Suprapubic skin (tissue), 4 donors: ENCODE measurements around the gene ALCAM. TPM values are rescaled to one million over a fixed set of nuclear protein-coding genes. Genes with fewer than 3 reads are reported as not detected.

Experiments
- DNase-seq, 2 donors: peaks; one replicate each; pipeline ENCODE4 v3.0.0-alpha.2; 2019; ENCODE audit warnings: low spot score in 2 of 2
- H3K27ac ChIP-seq: fragments of 200-600 bp; sonication (generic); one replicate; pipeline ENCODE4 v1.5.1; 2019
- H3K27me3 ChIP-seq: fragments of 200-600 bp; sonication (generic); one replicate; pipeline ENCODE4 v1.5.1; 2019
- H3K36me3 ChIP-seq: fragments of 200-600 bp; sonication (generic); one replicate; pipeline ENCODE4 v1.5.1; 2019
- H3K4me1 ChIP-seq: fragments of 200-600 bp; sonication (generic); one replicate; pipeline ENCODE4 v1.5.1; 2019
- H3K4me3 ChIP-seq: fragments of 200-600 bp; sonication (generic); one replicate; pipeline ENCODE4 v1.5.1; 2019; ENCODE audit warnings: mild to moderate bottlenecking
- H3K9me3 ChIP-seq: fragments of 200-600 bp; sonication (generic); one replicate; pipeline ENCODE4 v1.5.1; 2019
- EP300 ChIP-seq: sonication (generic); formaldehyde crosslinking; IDR thresholded peaks from one replicate; pipeline ENCODE4 v1.6.1; 2017; ENCODE audit warnings: antibody characterized with exemption
- POLR2A ChIP-seq, 2 donors: fragments of 450-650 bp; IDR thresholded peaks; one replicate each; pipeline ENCODE4 v1.6.1; 2017; ENCODE audit warnings: antibody characterized with exemption in 2 of 2, mild to moderate bottlenecking in 2 of 2, moderate library complexity in 2 of 2
- POLR2AphosphoS5 ChIP-seq, 3 donors: sonication (generic); formaldehyde crosslinking; IDR thresholded peaks; one replicate each; pipeline ENCODE4 v1.6.1; 2017; ENCODE audit warnings: antibody characterized with exemption in 3 of 3
- WGBS: methylation state at CpG from one replicate; pipeline ENCODE4 v1.1.5; 2018; 5-methylcytosine and 5-hydroxymethylcytosine counted together
- total RNA-seq, 4 donors: library from RNA; depleted of rRNA; stranded (reverse); fragments of >200 nt; gene quantifications; one replicate each; pipeline ENCODE4 v1.1.0, GENCODE V29; 2016
- TF ChIP-seq, protein P1 (sequence below), 2 donors: fragments of 200-600 bp in 1 of 2; fragments of 450-650 bp in 1 of 2; sonication (generic) in 1 of 2; IDR thresholded peaks; one replicate each; pipeline ENCODE4 v1.5.1; 2016 to 2019; ENCODE audit warnings: antibody characterized with exemption in 2 of 2, mild to moderate bottlenecking in 1 of 2, moderate library complexity in 1 of 2

ALCAM gene
- total RNA-seq, 4 donors from 2014 or later = 27.6 to 65.5 (median 42.1) TPM

DNA sequence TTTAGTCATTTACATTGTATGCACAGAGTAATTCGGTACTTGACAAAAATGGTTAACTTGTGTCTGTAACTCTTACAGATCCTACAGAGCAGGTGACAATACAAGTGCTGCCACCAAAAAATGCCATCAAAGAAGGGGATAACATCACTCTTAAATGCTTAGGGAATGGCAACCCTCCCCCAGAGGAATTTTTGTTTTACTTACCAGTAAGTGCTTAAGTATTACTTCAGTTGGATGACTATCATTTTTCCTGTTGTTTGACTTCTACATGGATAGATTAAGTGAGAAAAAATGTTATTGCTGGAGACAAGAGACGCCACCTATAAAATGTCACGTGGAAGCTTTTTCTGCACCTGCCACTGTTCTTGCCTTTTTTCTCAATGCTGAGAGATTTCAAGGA is 173.2 kb downstream of the ALCAM start:
- Histone ChIP-seq H3K27me3 (no peaks in the 10 kb centered on the region), H3K36me3 (peaks cover 16% of the 10 kb centered on the region), H3K9me3 (no peaks in the 10 kb centered on the region), H3K4me3 (no peak overlapping the region), H3K27ac (no peak overlapping the region), H3K4me1 (no peaks in the 10 kb centered on the region)
- TF ChIP-seq POLR2A (IDR thresholded peaks at IDR 0.05) (no peak), POLR2AphosphoS5 (IDR thresholded peaks at IDR 0.05) (no peak), EP300 (no peak)
- TF ChIP-seq, protein P1, sequence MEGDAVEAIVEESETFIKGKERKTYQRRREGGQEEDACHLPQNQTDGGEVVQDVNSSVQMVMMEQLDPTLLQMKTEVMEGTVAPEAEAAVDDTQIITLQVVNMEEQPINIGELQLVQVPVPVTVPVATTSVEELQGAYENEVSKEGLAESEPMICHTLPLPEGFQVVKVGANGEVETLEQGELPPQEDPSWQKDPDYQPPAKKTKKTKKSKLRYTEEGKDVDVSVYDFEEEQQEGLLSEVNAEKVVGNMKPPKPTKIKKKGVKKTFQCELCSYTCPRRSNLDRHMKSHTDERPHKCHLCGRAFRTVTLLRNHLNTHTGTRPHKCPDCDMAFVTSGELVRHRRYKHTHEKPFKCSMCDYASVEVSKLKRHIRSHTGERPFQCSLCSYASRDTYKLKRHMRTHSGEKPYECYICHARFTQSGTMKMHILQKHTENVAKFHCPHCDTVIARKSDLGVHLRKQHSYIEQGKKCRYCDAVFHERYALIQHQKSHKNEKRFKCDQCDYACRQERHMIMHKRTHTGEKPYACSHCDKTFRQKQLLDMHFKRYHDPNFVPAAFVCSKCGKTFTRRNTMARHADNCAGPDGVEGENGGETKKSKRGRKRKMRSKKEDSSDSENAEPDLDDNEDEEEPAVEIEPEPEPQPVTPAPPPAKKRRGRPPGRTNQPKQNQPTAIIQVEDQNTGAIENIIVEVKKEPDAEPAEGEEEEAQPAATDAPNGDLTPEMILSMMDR (IDR thresholded peaks at IDR 0.05) = no peak
- 97% methylated on average over 3 of the region's 3 CpGs for WGBS
- no peak for DNase-seq

DNA sequence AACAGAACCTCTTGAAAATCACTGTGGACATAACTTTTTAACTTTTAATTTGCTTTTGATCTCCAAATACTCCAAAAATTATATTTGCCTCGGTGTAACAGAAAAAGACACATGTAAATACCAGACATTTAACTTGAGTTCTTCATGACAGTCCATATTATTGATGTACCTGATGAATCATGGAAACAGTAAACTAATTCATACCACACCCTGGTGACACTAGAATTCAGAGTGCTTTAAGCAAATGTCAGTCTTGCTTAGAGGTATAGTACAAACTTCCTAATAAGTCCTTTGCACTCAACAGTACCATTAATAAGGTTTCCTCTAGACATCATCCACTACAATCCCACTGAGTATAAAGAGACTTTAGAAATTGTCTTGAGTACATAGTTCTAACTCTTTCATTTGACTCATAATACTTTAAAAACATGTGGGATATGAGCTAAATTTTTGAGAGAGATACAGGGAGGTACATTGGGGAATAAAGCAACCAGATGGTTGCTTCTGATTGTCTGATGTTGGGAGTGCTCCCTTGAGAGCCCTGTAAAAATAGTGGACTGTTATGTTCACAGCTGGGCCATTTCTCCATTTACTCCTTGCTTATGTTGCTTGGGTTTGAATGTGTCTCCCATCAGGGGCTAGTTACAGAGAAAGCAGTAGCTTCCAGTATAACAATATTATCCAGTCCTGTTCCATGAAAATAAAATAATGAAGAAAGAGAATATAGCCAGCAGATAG is 175.7 kb downstream of the ALCAM start:
- no peak for DNase-seq
- TF ChIP-seq EP300 (no peak), POLR2AphosphoS5 (IDR thresholded peaks at IDR 0.05) (no peak)
- H3K27ac ChIP-seq = no peak overlapping the region
- 89% methylated on average over 1 of the region's 1 CpG for WGBS
- no peak overlapping the region for H3K4me3 ChIP-seq
- peaks cover 16% of the 10 kb centered on the region for H3K36me3 ChIP-seq
- no peaks in the 10 kb centered on the region for H3K27me3 ChIP-seq
- no peaks in the 10 kb centered on the region for H3K9me3 ChIP-seq
- no peaks in the 10 kb centered on the region for H3K4me1 ChIP-seq

DNA sequence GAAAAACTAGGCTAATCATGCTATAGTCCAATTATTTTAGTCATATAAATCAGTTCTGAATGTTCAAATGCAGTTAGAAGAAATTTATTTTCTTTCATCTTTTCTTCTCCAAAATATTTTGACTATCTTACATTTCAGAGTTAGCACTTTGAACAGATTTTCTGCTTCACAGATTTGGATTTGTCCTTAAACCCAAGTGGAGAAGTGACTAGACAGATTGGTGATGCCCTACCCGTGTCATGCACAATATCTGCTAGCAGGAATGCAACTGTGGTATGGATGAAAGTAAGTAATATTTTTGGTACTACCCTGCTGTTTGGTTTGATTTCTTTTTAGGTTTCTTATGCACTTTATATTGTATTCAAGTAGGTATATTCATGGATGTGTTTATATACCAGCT is 178.3 kb downstream of the ALCAM start:
- WGBS = 94% methylated on average over 1 of the region's 1 CpG
- no peak overlapping the region for H3K4me3 ChIP-seq
- no peak for TF ChIP-seq POLR2AphosphoS5 (IDR thresholded peaks at IDR 0.05)
- TF ChIP-seq EP300 = no peak
- no peaks in the 10 kb centered on the region for H3K4me1 ChIP-seq
- DNase-seq = no peak
- H3K27ac ChIP-seq = no peak overlapping the region
- H3K9me3 ChIP-seq = no peaks in the 10 kb centered on the region
- H3K36me3 ChIP-seq = peaks cover 16% of the 10 kb centered on the region
- no peaks in the 10 kb centered on the region for H3K27me3 ChIP-seq

DNA sequence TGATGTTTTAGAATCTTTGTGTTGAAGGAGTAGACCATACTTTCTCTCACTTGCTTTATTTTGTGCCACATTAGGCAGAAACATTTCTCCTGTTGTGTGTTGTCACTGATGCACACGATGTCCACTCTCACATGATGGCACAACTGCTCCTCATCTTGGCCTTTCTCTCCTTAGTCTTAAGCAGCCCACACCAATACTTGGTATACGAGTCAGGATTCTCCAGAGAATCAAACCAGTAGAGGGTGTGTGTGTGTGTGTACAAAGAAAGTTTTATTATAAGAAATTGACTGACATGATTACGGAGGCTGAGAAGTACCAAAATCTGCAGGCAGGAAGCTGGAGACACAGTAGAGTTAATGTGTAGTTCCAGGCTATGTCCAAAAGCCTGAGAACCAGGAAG is 187.1 kb downstream of the ALCAM start:
- H3K27me3 ChIP-seq = no peaks in the 10 kb centered on the region
- no peaks in the 10 kb centered on the region for H3K9me3 ChIP-seq
- H3K4me3 ChIP-seq = no peak overlapping the region
- H3K36me3 ChIP-seq = peaks cover 8% of the 10 kb centered on the region
- 93% methylated on average over 3 of the region's 3 CpGs for WGBS
- H3K27ac ChIP-seq = no peak overlapping the region
- H3K4me1 ChIP-seq = no peaks in the 10 kb centered on the region
- no peak for DNase-seq
- TF ChIP-seq POLR2A (IDR thresholded peaks at IDR 0.05) (no peak), EP300 (no peak), POLR2AphosphoS5 (IDR thresholded peaks at IDR 0.05) (no peak)
- TF ChIP-seq, protein P1 (IDR thresholded peaks at IDR 0.05) = no peak

DNA sequence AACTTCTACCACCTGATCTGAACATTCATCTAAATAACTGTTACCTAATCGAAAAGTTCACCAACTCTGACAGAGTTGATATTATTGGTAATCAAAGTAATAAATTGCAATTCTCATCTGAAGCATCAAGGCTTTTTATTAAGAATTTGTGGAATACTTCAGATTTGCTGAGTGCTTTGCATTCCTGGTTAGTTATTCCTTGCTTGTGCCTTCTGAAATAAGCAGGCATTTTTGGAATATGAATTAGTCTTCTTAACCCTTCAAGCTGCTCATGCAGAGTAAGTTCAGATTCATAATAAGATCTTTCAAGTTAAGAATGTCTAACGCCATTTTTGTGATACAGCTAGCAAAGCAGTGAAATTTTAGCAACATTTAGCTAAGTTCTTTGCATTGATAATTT is 188.5 kb downstream of the ALCAM start:
- DNase-seq = no peak
- TF ChIP-seq EP300 = no peak
- TF ChIP-seq, protein P1 (IDR thresholded peaks at IDR 0.05) = no peak
- no peak for TF ChIP-seq POLR2A (IDR thresholded peaks at IDR 0.05)
- TF ChIP-seq POLR2AphosphoS5 (IDR thresholded peaks at IDR 0.05) = no peak
- Histone ChIP-seq H3K27me3 (no peaks in the 10 kb centered on the region), H3K36me3 (peaks cover 8% of the 10 kb centered on the region), H3K9me3 (no peaks in the 10 kb centered on the region), H3K4me3 (no peak overlapping the region), H3K4me1 (no peaks in the 10 kb centered on the region), H3K27ac (no peak overlapping the region)
- 86% methylated on average over 2 of the region's 2 CpGs for WGBS

DNA sequence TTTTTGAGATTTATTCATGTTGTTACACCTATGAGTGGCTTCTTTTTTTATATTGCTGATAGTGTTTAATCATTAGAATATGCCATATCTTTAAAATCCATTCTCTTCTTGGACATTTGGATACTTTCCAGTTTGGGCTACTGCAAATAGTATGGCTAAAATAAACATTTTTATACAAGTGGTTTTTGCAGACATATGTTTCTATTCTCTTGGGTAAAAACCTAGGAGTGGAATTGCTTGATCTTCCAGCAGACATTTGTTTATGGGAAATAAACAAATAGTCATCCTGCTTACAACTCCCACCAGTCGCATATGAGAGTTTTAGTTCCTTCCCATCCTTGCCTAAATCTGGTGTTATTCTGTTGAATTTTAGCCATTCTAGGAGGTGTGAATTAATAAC is 193.1 kb downstream of the ALCAM start:
- no peak overlapping the region for H3K4me3 ChIP-seq
- no peaks in the 10 kb centered on the region for H3K9me3 ChIP-seq
- no peak for DNase-seq
- 96% methylated on average over 1 of the region's 1 CpG for WGBS
- no peaks in the 10 kb centered on the region for H3K4me1 ChIP-seq
- TF ChIP-seq POLR2AphosphoS5 (IDR thresholded peaks at IDR 0.05) = no peak
- TF ChIP-seq, protein P1 (IDR thresholded peaks at IDR 0.05) = no peak
- no peak for TF ChIP-seq POLR2A (IDR thresholded peaks at IDR 0.05)
- no peak for TF ChIP-seq EP300
- no peaks in the 10 kb centered on the region for H3K36me3 ChIP-seq
- no peak overlapping the region for H3K27ac ChIP-seq
- no peaks in the 10 kb centered on the region for H3K27me3 ChIP-seq
